ENCODE data around the gene BMX.

The BMX gene

DNA sequence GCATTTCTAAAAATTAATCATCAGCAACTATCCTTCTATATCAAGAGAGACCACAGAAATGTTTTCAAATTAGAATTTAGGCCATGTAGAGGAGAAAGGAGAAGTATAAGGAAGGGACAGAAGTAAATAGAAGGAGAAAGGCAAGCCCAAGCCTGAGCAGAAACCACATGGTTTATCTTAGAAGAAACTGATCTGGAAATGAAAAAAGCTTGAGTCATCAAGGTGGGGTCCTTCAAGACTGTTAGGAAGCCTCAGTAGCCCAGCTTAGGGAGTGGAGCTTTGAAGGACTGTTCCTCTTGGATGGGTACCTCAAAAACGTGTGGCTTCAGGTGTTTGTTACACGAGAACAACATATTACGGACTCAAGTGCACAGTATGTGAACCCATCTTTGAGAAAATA lies 4.5 kb downstream of the BMX start:
- DNase-seq (ENCODE audit: low read depth in 1 of 2, low spot score in 1 of 2) = no peak

DNA sequence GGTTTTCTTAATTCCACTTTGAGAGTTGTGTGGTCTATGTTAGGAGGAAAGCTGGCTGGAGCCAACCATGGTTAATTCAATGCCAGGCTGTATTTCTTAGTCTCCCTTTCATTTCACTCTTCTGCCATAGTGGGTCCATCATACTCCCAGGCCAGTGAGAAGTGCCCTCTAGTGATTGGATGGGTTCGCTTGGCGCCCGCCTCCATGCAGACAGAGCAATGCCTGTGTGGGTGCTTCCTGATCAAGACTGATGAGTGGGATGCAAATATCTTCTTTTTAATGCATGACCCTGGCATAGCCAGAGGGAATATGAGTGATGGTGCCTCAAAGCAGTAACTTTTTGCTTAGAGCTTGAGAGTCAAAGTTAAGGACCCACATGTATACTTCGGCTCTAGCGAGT lies 6.4 kb downstream of the BMX start:
- DNase-seq (ENCODE audit: low read depth in 1 of 2, low spot score in 1 of 2) = no peak

DNA sequence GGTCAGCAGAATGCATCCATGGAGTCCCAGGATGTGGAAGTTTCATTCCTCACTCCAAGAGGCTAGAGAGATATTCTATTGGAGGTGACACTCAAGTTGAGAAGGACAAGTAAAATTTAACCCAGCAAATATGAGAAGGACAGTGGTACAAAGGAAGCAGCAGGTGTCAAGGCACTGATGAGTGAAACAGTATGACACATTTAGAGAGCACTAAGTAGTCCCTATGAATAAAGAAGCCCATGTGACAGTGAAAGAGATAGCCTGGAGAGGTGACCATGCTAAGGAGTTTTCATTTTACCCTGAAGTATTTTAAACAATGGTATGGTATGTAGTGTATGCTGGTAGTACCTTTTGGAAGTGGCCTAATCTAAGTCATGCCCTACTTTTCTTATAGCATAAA lies 9.2 kb downstream of the BMX start:
- no peak for DNase-seq (ENCODE audit: low read depth in 1 of 2, low spot score in 1 of 2)

DNA sequence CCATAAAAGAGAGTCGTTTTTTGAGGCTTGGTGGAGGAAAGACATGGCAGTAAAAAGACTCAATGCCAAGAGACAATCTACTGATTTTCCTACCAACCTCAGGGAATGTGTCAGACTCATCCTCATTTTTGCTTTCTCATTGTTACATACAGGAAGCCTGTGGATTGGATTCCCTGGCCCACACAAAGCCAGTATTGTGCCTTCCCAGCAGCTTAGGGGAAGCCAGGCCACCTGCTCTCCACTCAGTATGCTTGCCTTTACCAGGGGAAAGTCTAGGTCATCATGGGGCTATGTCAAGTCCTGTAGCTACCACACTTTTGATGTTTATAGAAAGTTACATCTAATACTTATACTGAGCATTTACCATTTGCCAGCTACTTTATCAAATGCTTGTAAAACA lies 11.0 kb downstream of the BMX start:
- DNase-seq (ENCODE audit: low read depth in 1 of 2, low spot score in 1 of 2) = no peak

DNA sequence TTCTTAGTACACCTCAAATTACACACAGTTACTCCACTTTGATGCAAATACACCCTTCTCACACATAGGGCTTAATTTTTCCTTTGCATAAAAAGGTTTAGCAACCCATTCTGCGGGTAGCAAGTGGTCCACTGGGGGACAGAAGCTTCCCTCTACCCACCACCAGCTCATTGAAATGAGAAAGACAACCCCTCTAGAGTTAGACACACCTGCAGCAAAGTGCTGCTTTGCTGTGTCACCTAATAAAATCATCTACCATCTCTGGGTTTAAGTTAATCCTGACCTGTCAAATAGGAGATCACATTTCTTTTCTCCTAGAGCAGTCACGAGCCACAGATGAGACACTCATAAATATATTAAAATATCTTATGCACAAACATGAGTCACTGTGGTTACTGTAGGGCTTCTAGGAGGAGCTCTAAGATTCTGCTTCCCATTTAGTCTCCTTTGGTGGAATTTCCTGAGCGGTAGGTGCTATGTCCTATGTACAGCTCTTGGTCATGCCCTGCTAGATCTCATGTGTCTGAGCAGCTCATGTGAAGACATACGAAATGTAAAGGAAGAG lies 11.9 kb downstream of the BMX start:
- no peak for DNase-seq (ENCODE audit: low read depth in 1 of 2, low spot score in 1 of 2)

DNA sequence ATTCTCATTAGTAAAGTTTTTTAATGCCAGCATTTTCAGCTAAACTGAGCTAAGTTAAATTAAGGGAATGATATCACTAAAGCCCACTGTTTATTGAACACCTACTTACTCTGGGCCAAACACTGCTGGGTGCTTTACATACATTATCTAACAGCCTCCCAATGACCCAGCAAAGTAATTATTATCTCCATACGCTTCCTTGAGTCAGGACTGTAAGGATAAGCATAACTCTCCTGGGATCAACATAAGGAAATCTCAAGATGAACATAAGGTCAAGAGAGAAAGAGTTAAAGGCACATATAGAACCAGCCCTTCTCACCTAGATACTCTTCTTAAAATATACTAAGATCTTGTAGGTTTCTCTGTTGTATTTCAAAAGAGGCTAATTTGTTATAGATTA lies 13.7 kb downstream of the BMX start:
- DNase-seq (ENCODE audit: low read depth in 1 of 2, low spot score in 1 of 2) = no peak

DNA sequence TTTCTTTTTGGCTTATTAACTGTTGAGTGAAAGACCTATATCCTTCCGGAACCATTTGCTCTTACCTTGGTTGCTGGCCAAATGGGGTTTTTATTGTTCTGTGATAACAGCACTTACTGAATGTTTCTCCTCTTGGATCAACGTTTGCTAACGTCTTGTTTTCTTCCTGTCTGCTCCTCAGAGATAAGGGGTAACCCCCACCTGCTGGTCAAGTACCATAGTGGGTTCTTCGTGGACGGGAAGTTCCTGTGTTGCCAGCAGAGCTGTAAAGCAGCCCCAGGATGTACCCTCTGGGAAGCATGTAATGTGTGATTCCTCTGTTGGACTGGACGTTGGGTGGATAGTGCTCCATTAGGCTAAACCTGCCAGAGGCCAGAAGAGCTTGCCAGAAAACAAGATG lies 15.3 kb downstream of the BMX start:
- DNase-seq (ENCODE audit: low read depth in 1 of 2, low spot score in 1 of 2) = no peak

DNA sequence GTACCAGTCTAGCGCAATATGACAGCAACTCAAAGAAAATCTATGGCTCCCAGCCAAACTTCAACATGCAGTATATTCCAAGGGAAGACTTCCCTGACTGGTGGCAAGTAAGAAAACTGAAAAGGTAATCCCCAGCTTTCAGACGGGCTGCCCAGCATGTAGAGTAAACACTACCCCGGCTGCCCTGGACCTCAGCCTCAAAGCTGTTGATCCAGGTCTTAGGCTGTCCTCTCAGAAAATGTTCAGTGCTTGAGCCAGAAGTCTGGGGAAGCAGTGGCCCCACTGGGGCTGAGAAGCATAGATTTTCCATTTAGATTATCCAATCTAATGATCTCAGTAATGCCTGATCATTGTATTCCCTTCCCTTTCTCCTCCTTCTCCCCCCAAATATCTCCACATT lies 21.9 kb downstream of the BMX start:
- DNase-seq (ENCODE audit: low read depth in 1 of 2, low spot score in 1 of 2) = no peak

DNA sequence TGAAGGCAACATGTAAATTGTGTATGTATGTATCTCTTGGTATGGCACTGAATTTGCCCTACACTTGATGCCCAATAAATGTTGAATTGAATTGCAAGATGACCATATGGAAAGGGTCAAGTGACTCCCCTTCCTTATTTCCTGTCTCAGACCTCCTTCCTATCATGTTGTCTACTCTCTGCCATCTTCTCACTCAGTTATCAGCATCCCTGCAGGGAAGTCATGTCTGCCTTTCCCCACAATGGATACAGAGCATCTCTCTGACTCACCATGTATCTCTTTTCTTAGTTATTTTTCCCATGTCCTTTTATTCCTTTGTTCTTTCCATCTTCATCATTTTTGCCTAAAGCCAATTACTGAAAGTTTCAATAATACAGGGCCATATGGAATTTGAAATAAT lies 22.5 kb downstream of the BMX start:
- no peak for DNase-seq (ENCODE audit: low read depth in 1 of 2, low spot score in 1 of 2)

DNA sequence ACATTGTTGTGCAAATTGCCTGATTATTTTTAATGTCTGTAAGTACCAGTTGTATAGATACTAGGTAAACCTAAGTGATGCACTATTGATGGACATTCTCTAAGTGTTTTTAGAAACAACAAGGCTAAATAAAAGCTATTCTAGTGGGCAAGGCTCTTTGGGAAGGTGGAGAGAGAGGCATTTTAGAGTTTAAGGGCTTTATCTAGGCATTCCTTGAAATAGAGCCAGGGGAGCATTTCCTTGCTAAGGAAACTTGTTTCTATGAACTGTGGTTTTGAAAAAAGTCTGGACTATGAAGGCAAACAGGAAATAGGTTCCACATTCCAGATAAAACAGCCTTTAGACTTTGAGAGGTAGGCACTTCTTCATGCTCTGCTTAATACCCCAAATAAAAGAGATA lies 23.8 kb downstream of the BMX start:
- no peak for DNase-seq (ENCODE audit: low read depth in 1 of 2, low spot score in 1 of 2)

DNA sequence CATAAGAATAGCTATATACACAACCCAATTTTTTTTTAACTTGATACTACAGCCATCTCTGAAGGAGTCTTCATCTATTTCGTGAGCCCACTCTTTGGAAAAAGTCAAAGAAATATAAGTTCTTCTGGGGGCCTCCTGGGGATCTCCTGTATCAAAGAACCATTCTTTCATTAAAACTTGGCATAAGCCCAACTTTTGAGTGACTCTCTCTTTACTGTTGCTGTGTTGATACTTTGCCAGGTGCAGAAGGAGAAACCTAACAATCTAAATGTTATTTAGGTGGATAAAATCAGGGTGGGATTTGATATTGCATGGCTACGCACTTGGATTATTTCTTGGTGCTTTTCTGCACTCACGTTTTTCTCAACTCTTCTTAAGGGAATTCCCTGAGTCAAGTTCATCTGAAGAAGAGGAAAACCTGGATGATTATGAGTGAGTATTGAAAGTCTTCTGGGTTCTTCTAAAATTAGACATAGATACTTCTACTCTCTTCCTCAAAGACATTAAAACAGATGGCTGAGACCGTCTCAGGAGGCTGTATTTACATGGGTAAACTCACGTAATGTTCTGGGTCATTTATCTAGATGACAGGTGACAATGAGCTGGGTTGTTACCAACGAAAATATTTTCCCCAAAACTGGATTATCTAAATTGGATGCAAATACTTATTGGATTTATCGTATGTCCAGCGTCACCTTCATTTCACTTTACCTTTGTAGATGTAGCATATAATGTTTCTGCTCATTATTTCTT lies 25.2 kb downstream of the BMX start:
- no peak for DNase-seq (ENCODE audit: low read depth in 1 of 2, low spot score in 1 of 2)

DNA sequence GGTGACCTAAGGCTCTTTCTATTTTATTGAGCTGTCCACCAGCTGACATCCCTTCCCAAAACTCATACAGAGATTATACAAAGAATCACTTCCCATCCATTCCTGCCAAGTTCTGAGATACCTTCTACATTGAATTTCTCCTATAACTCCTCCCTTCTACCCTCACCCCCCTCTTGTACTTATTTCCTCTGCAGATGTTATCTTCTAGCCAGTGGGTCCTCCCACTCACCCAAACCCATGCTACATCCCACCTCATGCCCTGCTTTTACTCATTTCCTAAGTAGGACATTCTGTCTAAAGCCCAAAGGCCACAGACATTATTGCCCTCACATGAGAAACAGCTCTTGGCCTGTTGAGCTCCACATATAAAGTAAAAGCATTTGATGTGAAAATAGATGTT lies 28.6 kb downstream of the BMX start:
- no peak for DNase-seq (ENCODE audit: low read depth in 1 of 2, low spot score in 1 of 2)

DNA sequence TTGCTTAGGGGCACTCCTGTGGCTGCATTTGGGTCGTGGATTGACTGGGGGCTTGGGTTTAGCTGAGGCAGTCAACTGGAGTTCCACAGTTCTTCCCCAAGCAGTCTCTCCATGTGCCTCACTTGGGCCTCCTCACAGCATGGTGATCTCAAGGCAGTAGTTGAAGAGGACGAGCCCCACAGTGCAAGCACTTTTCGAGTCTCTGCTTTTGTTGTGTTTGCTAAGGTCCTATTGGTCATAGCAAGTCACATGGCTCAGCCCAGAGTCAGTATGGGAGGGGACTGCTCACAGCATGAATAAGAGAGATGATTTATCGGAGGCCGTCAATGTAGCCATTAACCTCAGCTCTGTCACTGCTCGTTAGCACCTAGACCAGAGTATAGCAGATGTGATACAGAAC lies 29.7 kb downstream of the BMX start:
- DNase-seq (ENCODE audit: low read depth in 1 of 2, low spot score in 1 of 2) = no peak

DNA sequence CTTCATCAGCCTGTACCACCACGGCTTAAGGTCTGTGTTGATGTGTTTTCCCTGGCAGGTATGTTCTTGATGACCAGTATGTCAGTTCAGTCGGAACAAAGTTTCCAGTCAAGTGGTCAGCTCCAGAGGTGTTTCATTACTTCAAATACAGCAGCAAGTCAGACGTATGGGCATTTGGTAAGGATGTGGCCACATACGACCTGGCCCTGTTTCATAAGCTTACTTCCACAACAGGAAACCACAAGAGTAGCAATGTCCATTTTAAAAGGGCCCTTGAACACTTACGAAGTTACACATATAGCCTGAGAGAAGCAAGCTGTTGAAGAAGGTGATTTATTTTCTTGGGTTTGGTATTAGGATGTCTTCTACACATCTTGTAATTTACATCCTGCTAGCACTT lies 46.1 kb downstream of the BMX start:
- DNase-seq (ENCODE audit: low read depth in 1 of 2, low spot score in 1 of 2) = no peak

DNA sequence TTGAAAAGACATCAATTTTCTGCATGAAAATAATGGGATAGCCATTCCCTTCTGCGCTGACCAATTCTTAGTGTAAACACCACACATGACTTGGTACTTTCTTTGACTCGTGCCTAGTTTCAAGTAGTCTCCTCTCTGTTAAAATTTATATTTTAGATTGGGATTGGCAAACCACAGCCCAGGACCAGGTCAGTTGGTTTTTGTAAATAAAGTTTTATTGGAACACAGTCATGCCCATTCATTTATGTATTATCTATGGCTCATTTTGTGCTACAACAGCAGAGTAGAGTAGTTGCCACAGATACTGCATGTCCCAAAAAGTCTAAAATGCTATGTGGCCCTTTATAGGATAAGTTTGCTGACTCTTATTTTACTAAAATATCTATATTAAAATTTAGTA lies 46.7 kb downstream of the BMX start:
- DNase-seq (ENCODE audit: low read depth in 1 of 2, low spot score in 1 of 2) = no peak

DNA sequence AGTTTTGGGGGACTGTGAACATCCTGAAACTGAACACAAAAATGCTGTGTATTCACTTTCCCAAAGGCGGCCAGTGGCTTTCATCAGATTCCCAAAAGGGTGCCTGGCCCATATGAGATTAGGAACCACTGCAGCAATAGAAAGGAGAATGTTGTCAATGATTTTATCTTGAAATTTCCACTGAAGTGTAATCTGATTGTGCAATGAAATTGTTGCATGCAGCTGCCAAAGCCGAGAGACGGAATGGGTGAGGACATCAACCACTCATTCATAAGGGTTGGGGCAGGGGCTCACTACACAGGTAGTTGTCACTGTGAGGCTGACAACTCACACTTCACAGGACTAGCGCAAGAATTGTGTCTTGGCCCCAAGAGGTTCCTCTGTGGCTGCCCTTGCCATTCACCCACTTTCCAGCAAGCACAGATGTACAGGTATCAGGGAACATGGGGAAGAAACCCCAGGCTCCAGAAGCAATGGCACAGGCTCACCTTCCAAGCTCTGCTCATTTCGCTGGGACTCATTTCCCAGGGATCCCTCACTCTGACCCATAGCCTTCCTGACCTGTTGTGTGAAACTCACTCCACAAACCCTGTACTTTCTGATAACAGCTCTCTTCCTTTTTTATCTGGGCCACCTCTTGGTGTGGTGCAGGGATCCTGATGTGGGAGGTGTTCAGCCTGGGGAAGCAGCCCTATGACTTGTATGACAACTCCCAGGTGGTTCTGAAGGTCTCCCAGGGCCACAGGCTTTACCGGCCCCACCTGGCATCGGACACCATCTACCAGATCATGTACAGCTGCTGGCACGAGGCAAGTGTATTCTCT lies 48.8 kb downstream of the BMX start:
- DNase-seq (ENCODE audit: low read depth in 1 of 2, low spot score in 1 of 2) = no peak

DNA sequence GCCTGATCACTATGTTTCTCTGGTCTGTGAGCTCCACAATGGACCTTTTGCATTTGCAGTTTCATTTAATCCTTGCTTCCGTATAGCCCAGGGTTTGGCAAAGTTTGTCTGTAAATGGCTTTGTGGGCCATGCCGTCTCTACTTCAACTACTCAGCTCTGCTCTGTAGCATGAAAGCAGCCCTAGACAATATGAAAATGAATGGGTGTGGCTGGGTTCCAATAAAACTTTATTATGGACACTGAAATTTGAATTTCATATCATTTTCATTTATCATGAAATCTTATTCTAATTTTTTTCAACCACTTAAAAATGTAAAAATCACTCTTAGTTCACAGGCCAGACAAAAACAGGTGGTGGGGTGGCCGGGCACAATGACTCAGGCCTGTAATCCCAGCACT lies 58.6 kb downstream of the BMX start:
- no peak for DNase-seq (ENCODE audit: low read depth in 1 of 2, low spot score in 1 of 2)

DNA sequence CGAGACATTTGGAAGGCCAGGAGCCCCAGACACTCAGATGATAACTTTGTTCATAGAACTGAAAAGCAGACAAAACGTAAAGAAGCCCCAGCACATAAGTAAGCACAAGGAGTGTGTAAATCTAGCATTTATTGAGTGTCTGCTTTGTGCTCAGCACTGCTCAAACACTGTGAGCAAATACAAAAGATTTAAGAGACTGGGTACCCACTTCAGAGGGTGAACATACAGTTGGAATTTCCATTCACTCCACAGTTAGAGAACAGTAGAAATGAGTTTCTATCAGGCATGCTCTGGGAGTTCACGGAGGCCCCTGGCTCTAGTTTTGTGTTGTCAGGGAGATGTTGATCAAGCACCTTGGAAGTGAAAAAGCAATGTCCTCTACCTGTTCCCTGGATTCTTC lies 60.3 kb downstream of the BMX start:
- DNase-seq (ENCODE audit: low read depth in 1 of 2, low spot score in 1 of 2) = no peak

DNA sequence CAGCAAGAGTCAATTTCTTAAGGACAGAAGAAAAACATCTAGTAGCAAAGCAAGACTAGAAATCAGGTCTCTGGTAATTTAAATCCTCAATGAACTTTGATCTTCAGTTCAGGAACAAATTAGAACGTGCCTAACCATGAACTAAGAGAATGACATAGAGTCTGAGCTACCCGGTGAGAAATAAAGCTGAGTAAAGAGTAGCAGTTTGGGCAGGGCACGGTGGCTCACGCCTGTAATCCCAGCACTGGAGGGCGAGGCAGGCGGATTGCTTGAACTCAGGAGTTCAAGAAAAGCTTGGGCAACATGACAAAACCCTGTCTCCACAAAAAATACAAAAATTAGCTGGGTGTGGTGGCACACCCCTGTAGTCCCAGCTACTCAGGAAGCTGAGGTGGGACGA lies 62.4 kb downstream of the BMX start:
- DNase-seq (ENCODE audit: low read depth in 1 of 2, low spot score in 1 of 2) = no peak

DNA sequence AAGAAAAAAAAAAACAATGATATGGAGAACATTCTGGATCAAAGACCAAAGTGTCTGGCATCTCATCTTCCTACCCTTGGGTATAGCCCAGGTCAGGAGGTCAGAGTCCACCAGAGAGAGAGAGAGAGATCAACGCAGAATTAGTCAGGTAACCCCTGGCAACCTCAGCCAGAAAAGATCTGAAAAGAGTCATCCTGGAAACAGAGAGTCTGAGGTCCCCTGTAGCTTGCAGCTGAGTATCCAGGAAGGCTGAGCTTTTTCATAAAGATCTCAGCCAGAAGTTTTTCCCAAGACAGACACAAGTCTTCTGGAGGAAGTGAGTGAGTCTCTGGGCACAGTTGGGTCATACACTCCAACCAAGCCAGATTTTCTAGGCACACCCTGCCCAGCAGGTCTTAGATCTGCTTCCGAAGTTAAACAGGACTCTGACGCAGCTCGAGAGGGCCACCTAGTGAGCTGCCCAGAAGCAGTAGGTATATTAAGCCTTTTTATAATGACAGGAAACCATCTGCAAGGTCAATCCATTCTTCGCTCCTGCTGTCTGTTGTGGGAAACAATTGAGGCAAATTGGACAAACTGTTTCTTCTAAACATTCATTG lies 64.5 kb downstream of the BMX start:
- no peak for DNase-seq (ENCODE audit: low read depth in 1 of 2, low spot score in 1 of 2)

DNA sequence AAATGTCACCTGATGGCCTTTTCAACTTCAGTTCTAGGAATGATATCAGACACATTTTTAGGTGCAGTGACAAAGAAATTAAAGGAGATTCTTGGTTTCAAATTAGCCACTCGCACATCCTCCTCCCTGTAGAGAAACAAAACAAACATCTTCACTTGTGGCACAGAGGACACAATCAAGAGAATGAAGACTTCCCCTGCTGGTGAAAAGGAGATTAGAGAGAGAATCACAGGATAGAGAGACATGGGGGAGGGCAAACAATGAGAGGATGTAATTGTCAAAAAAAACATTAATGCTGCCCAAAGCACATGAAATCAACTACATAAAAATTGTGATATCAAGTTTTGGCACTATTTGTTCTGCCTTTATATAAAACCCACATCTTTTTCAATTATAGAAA lies 65.6 kb downstream of the BMX start:
- DNase-seq (ENCODE audit: low read depth in 1 of 2, low spot score in 1 of 2) = no peak

DNA sequence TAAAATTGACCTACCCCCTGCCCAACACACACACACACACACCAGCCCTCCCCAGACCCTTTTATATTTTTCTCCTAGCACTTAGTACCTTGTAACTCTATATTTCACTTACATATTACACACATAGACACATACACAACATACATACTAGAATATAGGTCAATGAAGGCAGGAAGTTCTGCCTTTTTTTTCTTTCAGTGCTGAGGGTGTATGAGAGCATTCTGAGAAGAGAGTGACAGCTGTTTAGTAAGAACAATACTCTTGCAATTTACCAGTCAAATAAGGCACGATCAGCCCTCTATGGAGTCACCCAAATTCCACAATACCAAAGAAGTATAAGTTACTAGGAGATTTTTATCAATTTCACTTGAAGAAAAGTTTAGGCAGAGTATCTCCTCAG lies 66.7 kb downstream of the BMX start:
- DNase-seq (ENCODE audit: low read depth in 1 of 2, low spot score in 1 of 2) = no peak
